Neural cell (in vitro differentiated cells): Measurements from ENCODE around the gene CCNQ. TPM values are rescaled to one million over a fixed set of nuclear protein-coding genes. Genes with fewer than 3 reads are reported as not detected.

Experiments
- H2AFZ ChIP-seq: fragments of 200-600, 300-800 bp; sonication (generic), shearing (Covaris generic); 2 replicates; pipeline ENCODE4 v1.6.0; 2014; ENCODE audit warnings: low read depth, mild to moderate bottlenecking, antibody characterized with exemption, low read length, moderate library complexity
- H3F3A ChIP-seq: fragments of 200-600 bp; shearing (Covaris generic); 2 replicates; pipeline ENCODE4 v1.6.1; 2016; ENCODE audit warnings: mild to moderate bottlenecking, moderate library complexity, mixed read lengths, antibody characterized with exemption, low read length; ENCODE audit not compliant: insufficient read depth, poor library complexity, severe bottlenecking
- H3K27ac ChIP-seq: fragments of 200-600, 300-800 bp; sonication (generic), shearing (Covaris generic); 2 replicates; pipeline ENCODE4 v1.5.1; 2014; ENCODE audit warnings: mild to moderate bottlenecking, low read length, moderate library complexity
- H3K27me3 ChIP-seq: fragments of 300-800, 200-600 bp; sonication (generic), shearing (Covaris generic); 2 replicates; pipeline ENCODE4 v1.6.0; 2014; ENCODE audit warnings: mild to moderate bottlenecking, low read depth, low read length, moderate library complexity; ENCODE audit not compliant: insufficient read depth
- H3K36me3 ChIP-seq: fragments of 300-800, 200-600 bp; sonication (generic), shearing (Covaris generic); 2 replicates; pipeline ENCODE4 v1.5.1; 2014; ENCODE audit warnings: mild to moderate bottlenecking, antibody characterized with exemption, low read length, moderate library complexity; ENCODE audit not compliant: insufficient read depth
- H3K4me2 ChIP-seq: fragments of 300-800, 200-600 bp; sonication (generic), shearing (Covaris generic); 2 replicates; pipeline ENCODE4 v1.6.0; 2014; ENCODE audit warnings: mild to moderate bottlenecking, low read length
- H3K4me3 ChIP-seq: fragments of 300-800, 200-600 bp; sonication (generic), shearing (Covaris generic); 2 replicates; pipeline ENCODE4 v1.5.1; 2014; ENCODE audit warnings: mild to moderate bottlenecking, low read length, moderate library complexity
- H3K79me2 ChIP-seq: fragments of 200-600 bp; shearing (Covaris generic); replicated peaks from 2 replicates; pipeline ENCODE4 v1.6.0; 2014; ENCODE audit warnings: mild to moderate bottlenecking, low read length, moderate library complexity; ENCODE audit not compliant: insufficient read depth
- H3K9ac ChIP-seq: fragments of 300-800, 200-600 bp; sonication (generic), shearing (Covaris generic); 2 replicates; pipeline ENCODE4 v1.6.1; 2016; ENCODE audit warnings: mild to moderate bottlenecking, low read length, mixed read lengths
- H3K9me2 ChIP-seq: fragments of 200-600 bp; shearing (Covaris generic); 2 replicates; pipeline ENCODE4 v1.6.1; 2016; ENCODE audit warnings: mild to moderate bottlenecking, low read length, mixed read lengths; ENCODE audit not compliant: insufficient read depth
- H3K9me3 ChIP-seq: fragments of 200-600, 300-800 bp; sonication (generic), shearing (Covaris generic); 2 replicates; pipeline ENCODE4 v1.6.1; 2016; ENCODE audit warnings: mild to moderate bottlenecking, mixed run types, low read length, moderate library complexity, mixed read lengths
- H4K20me1 ChIP-seq: fragments of 200-600 bp; shearing (Covaris generic); 2 replicates; pipeline ENCODE4 v1.6.1; 2016; ENCODE audit warnings: mild to moderate bottlenecking, mixed run types; ENCODE audit not compliant: insufficient read depth
- EP300 ChIP-seq: fragments of 450-650 bp; conservative IDR thresholded peaks from 2 replicates; pipeline ENCODE4 v1.6.1; 2014; ENCODE audit warnings: antibody characterized with exemption, mild to moderate bottlenecking, moderate library complexity; ENCODE audit not compliant: poor library complexity, severe bottlenecking
- EZH2 ChIP-seq: fragments of 200-600, 300-800 bp; shearing (Covaris generic), sonication (generic); IDR thresholded peaks from 2 replicates; pipeline ENCODE4 v1.6.1; 2014; ENCODE audit warnings: antibody characterized with exemption, low read length, borderline replicate concordance, mild to moderate bottlenecking; ENCODE audit not compliant: insufficient read depth, poor library complexity, severe bottlenecking
- MXI1 ChIP-seq: fragments of 450-650 bp; conservative IDR thresholded peaks from 2 replicates; pipeline ENCODE4 v1.6.1; 2014; ENCODE audit warnings: antibody characterized with exemption, mild to moderate bottlenecking; ENCODE audit not compliant: poor library complexity, severe bottlenecking
- POLR2AphosphoS5 ChIP-seq: IDR thresholded peaks from 2 replicates; pipeline ENCODE4 v1.6.1; 2012
- RAD21 ChIP-seq: fragments of 450-650 bp; conservative IDR thresholded peaks from 2 replicates; pipeline ENCODE4 v1.6.1; 2014; ENCODE audit warnings: antibody characterized with exemption, mild to moderate bottlenecking, moderate library complexity
- SMC3 ChIP-seq: fragments of 450-650 bp; conservative IDR thresholded peaks from 2 replicates; pipeline ENCODE4 v1.6.1; 2014; ENCODE audit warnings: antibody characterized with exemption, mild to moderate bottlenecking, moderate library complexity; ENCODE audit not compliant: poor library complexity
- TAF1 ChIP-seq: IDR thresholded peaks from 2 replicates; pipeline ENCODE4 v1.6.1; 2012; ENCODE audit warnings: low read depth
- polyA plus RNA-seq: library from polyadenylated mRNA; depleted of rRNA; stranded (reverse); fragments of >200 nt; gene quantifications from 2 replicates; pipeline ENCODE4 v1.2.3, GENCODE V29; 2014
- TF ChIP-seq, protein P1 (sequence below): fragments of 450-650 bp; IDR thresholded peaks from 2 replicates; pipeline ENCODE4 v1.5.1; 2014; ENCODE audit warnings: antibody characterized with exemption, mild to moderate bottlenecking, moderate library complexity; ENCODE audit not compliant: poor library complexity, severe bottlenecking
- TF ChIP-seq, protein P2 (sequence below): IDR thresholded peaks from 2 replicates; pipeline ENCODE4 v1.6.1; 2012; ENCODE audit warnings: borderline replicate concordance

The CCNQ gene
- polyA plus RNA-seq, 1 donor from 2014 or later: 61.2 TPM

DNA sequence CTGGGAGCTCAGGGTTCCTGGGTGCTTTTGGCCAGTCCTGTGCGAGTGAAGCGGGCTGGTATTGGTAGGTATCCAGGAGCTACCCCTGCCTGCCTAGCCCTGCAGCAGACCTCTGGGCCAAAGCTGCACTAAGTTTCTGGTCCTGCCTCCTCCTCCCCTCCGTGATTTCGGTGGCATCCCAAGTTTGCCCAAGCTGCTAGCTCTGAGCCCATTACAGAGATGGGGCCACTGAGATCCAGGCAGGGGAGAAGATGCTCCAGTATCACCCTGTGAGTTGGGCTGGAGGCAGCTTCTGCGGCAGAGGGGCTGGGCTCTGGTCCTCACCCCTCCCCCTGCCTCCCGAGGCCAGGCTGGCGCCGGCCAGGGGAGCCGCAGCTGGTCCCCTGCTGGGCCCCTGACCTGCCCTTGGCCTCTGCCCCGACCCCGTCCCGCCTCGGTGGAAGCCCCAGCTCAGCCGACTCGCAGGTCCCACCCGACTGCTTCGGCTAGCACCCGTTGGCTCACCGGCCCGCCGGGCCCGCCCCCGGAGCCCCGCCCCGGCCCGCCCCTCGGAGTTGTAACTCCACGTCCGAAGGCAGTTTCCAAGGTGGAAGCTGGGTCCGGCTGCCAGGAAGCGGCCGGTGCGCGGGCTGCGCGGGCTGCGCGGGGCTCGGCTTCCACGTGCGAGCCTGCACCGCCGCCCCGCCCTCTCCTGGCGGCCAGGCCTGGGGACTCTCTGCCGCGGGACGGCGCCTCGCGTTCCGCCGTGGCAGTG is 47.9 kb upstream of the CCNQ start, which contains the start of gene DUSP9:
TSS of gene DUSP9 (plus strand) at position 584 of the 754 bp plus-strand sequence. CDS start 751 bp downstream, outside the sequence.
- peaks cover 59% of the 10 kb centered on the region for H3K27me3 ChIP-seq
- H3K4me2 ChIP-seq: no peak within 1 kb of the TSS
- H3K4me3 ChIP-seq: no peak within 1 kb of the TSS

DNA sequence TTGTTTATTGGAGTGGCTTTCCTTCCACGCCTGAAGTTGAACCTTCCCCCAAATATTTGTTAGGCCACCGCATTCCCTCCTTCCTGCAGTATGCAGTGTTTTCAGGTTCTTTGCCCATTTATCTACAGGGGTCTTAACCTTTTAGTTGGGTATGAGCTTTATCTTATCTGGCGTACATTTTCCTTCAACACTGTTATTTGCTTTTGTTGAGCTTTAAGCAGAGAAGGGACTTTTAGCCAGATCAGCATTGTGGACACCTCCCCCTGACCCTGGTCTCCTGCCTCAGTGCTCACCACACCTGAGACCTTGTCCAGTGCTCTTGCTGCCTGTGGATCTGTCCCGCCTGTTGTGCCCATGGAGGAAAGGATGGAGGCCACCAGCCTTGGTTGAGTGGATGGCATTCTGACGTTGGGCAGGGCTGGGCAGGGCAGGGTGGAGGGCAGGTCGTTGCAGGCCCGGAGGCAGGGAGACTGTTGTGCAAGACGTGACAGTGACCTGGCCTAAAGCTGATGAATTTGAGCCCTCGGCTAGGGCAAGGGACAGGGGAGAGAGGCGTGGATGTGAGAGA is 47.1 kb upstream of the CCNQ start:
- Histone ChIP-seq H3F3A (no peaks in the 10 kb centered on the region), H3K9me2 (no peaks in the 10 kb centered on the region)
- TF ChIP-seq, protein P1, sequence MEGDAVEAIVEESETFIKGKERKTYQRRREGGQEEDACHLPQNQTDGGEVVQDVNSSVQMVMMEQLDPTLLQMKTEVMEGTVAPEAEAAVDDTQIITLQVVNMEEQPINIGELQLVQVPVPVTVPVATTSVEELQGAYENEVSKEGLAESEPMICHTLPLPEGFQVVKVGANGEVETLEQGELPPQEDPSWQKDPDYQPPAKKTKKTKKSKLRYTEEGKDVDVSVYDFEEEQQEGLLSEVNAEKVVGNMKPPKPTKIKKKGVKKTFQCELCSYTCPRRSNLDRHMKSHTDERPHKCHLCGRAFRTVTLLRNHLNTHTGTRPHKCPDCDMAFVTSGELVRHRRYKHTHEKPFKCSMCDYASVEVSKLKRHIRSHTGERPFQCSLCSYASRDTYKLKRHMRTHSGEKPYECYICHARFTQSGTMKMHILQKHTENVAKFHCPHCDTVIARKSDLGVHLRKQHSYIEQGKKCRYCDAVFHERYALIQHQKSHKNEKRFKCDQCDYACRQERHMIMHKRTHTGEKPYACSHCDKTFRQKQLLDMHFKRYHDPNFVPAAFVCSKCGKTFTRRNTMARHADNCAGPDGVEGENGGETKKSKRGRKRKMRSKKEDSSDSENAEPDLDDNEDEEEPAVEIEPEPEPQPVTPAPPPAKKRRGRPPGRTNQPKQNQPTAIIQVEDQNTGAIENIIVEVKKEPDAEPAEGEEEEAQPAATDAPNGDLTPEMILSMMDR: no peak
- TF ChIP-seq TAF1 (no peak), SMC3 (no peak), RAD21 (no peak), EZH2 (no peak), MXI1 (no peak), EP300 (no peak)
- TF ChIP-seq, protein P2, sequence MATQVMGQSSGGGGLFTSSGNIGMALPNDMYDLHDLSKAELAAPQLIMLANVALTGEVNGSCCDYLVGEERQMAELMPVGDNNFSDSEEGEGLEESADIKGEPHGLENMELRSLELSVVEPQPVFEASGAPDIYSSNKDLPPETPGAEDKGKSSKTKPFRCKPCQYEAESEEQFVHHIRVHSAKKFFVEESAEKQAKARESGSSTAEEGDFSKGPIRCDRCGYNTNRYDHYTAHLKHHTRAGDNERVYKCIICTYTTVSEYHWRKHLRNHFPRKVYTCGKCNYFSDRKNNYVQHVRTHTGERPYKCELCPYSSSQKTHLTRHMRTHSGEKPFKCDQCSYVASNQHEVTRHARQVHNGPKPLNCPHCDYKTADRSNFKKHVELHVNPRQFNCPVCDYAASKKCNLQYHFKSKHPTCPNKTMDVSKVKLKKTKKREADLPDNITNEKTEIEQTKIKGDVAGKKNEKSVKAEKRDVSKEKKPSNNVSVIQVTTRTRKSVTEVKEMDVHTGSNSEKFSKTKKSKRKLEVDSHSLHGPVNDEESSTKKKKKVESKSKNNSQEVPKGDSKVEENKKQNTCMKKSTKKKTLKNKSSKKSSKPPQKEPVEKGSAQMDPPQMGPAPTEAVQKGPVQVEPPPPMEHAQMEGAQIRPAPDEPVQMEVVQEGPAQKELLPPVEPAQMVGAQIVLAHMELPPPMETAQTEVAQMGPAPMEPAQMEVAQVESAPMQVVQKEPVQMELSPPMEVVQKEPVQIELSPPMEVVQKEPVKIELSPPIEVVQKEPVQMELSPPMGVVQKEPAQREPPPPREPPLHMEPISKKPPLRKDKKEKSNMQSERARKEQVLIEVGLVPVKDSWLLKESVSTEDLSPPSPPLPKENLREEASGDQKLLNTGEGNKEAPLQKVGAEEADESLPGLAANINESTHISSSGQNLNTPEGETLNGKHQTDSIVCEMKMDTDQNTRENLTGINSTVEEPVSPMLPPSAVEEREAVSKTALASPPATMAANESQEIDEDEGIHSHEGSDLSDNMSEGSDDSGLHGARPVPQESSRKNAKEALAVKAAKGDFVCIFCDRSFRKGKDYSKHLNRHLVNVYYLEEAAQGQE: no peak

More for the DNA sequence above, 47.9 kb upstream of the CCNQ start, which contains the start of gene DUSP9:
- TF ChIP-seq TAF1 (no peak), RAD21 (no peak), SMC3 (no peak), EZH2 (no peak), MXI1 (no peak), POLR2AphosphoS5 (no peak), EP300 (no peak)
- TF ChIP-seq, protein P1: no peak
- TF ChIP-seq, protein P2: no peak
- Histone ChIP-seq H3K79me2 (no peaks in the 10 kb centered on the region), H3K9me3 (no peaks in the 10 kb centered on the region), H3K27ac (no peak within 1 kb of the TSS), H3K9me2 (no peaks in the 10 kb centered on the region), H4K20me1 (no peaks in the 10 kb centered on the region), H2AFZ (no peak within 1 kb of the TSS), H3F3A (no peaks in the 10 kb centered on the region), H3K9ac (no peak within 1 kb of the TSS), H3K36me3 (no peaks in the 10 kb centered on the region)

More for the DNA sequence above, 47.1 kb upstream of the CCNQ start:
- no peak overlapping the region for H3K4me3 ChIP-seq
- H3K9me3 ChIP-seq: no peaks in the 10 kb centered on the region
- no peak overlapping the region for H3K9ac ChIP-seq
- no peaks in the 10 kb centered on the region for H3K36me3 ChIP-seq
- H3K27ac ChIP-seq: no peak overlapping the region
- H3K27me3 ChIP-seq: peaks cover 59% of the 10 kb centered on the region
- H3K79me2 ChIP-seq: no peaks in the 10 kb centered on the region
- no peak overlapping the region for H3K4me2 ChIP-seq
- no peak overlapping the region for H2AFZ ChIP-seq
- no peaks in the 10 kb centered on the region for H4K20me1 ChIP-seq
